GM21737 (cell line): ENCODE measurements around the gene CMSS1.

Experiments used
- ATAC-seq: cut with Tn5 transposase; IDR thresholded peaks from one replicate; pipeline ENCODE4 v1.9.1; 2021; ENCODE audit warnings: mild to moderate bottlenecking, moderate library complexity; ENCODE audit not compliant: unreplicated experiment

Gene CMSS1

DNA sequence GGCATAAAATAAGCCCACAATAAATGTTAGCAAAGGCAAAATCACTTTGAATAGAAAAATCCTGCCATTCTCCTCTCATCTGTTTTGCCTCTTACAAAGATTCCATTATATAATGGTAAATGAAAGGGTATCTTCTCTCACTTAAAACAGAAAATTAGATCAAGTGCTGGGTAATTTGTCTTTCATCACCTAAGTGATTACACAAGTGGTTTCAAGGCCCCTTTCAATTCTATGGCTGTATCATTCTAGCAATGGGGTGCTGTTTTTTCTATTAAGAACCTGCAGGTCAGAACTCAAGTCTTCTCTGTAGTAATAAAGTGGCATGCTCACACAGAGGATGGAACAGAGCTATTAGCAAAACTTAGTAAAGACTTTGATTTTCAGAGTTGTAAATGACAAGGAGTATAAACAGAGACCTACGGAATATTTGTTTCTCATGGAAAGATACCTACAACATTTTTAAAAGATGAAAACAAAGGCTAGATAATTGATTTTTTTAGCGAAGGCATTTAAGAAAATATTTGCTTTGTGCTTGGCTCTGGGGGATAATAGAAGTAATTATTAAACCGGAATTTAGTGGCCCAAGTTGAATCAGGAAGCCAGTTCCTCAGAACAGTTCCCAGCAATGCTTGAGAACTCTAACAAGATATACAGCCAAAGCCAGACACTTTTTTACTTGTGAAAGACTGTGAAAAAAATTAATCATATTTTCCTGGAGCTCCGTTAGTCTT is 137.4 kb downstream of the CMSS1 start:
- ATAC-seq, result no peak

- ATAC-seq, result no peak
These were observed 138.3 kb downstream of the CMSS1 start for GRCh38 chr3:99955773-99956562.

DNA sequence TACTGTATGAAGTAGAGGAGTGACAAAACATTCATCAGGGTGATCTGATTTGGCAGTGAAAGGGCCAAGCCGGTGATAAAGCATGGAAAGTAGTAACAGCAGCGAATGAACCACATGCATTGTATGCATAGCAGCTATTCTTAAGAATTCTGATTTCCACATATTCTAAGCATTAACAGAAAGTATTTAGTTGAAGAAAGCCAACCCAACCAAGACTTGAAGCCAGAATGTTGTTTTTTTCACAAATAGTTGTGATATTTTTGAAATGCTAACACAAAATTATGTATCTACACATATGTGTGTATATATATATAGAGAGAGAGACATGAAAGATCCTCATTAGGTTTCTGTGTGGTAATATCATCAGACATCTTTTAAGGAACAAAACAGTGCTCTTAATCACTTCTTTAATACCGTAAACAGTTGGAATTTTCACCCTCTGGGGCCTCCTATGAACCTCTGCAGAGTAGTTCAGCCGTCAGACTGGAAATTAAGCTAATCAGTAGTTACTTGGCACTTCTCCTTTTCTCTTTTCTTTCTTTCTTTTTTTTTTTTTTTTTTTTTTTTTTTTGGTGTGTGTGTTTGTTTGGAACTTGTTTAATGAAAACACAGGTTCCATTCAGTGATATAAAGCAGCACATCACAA is 139.6 kb downstream of the CMSS1 start:
- ATAC-seq, result no peak

DNA sequence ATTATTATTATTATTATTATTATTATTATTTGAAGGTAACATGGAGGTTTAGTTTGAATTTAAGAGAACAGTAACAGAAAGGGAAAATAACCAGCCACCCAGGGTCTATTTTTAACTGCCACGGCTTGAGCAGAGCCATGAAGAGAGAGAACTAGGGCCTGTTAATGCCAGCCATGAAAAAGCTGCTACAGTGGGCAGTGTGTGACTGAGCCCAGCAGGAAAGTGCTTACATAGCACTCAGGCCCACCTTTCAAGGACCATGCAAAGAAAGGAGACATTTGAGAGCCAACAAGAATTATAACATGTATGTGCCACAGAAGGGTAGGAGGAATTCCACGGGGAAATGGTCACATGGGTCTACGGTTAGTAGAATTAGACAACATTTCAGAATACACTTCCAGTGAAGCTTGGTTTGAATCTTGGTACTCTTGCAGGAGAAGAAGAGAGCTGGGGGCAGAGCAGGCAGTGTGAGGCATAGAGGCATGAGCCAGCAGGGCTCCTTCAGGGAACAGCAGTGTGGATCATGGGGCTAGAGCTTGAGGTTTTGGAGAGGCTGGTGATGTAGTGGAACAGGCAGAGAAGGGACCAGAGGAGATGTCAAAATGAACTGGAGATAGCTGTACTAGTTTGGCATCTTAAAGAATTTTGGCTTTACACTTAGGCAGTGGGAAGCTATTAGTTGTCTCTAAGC is 140.7 kb downstream of the CMSS1 start:
- no peak for ATAC-seq

- no peak for ATAC-seq
These were observed 142.6 kb downstream of the CMSS1 start for GRCh38 chr3:99960123-99960878.

DNA sequence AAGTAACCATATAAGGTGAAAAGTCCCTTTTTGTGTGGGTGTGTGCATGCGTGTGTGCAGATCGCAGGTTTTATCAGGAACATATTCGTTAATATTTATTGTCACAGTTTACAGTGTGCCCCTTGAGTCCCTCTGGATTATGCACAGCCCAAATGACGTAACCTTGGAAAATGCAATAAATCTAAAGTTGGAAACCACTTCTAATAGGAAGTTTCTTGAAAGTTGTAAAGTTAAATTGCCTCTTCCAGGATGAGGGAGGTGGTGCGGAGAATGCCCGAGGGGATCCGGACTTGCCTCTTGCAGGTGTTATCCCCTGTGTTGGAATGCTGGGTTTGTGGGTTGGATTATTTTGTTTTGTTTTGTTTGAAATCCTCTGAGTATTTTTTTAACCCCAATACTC is 143.3 kb downstream of the CMSS1 start:
- ATAC-seq, result no peak

DNA sequence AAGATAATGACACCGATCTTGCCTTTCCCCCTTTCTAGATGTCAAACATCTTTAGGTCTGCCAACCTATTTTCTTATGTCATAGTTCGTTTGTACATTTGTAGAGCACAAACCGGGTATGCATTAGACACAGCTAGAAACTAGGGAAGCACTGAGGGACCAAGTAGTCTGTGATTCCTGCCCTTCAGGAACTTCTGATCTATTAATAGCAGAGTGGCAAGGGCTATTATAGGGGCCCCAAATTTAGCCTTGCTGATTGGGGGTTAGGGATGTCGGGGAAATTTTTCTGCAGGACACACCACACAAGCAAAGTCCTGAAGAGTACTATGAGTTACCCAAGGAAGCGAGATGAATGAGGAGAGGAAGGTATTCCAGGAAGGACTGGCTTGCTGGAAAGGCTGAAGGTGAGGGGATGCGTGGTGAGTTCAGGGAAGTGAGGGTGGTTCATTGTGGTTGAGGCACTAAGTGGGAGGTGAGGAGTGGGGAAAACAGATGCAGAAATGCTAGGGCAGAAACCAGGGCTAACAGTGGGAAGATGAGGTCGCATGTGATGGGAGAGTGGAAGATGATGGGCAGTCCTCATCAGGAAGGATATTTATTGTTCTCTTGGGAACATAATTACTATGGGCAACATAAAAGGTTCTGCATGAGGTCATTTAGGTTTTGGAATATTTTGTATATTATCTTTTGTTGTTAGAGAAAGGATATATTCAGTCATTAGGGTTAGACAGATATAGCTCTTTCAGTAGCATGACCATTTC is 144.3 kb downstream of the CMSS1 start:
- no peak for ATAC-seq

DNA sequence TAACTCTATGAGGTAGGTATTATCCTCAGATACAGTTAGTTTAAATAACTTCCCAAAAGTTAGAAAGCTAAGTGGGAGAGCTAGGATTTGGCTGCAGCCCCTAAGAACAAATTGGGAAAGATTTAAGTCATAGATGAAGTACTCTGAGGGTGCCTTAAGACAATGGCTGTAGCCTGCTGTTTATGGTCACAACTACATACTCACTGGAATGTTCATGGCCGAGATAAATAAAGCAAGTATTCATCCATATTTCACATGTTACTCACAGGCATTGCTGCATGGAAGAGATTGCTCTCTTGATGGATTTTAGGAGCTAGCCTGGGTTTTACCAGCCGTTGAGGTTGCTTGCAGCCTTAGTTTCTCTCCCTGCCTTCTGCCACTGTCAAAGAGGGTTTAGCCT is 145.0 kb downstream of the CMSS1 start:
- ATAC-seq, result no peak

GRCh38 chr3:99965077-99965476 is 147.4 kb downstream of the CMSS1 start:
- ATAC-seq, result no peak

DNA sequence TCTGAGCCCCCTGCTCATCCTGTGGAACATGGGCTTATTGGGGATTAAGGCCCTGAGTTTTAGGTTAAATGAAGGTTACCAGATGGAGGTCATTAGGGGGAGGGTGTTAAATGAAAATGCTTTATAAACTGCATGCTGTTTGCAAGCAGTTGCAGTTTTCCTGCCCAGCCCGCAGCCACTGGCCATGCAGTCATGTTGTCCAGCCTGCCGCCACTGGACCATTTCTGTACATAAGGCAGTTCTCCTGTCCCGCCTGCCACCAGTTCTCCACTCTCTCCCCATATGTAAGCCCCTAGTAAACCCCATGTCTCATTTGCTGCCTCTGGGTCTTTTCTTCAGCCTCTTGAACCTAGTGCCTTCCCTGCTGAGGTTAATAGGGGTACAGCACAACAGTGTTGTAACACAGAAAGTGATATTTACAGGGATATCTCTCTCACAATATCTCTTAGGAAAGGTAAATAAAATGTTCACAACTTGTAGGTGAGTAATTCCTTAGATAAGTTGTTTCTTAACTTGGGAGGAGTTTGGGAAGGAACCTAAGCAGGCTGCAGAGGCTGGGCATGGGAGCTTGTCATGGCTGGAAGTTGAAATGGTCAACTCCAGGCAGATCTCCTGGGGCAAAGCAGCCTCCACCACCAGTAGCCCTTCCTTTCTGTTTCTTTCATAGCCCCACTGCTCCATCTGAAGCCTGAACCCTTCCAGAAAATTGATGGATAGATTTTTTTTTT is 148.2 kb downstream of the CMSS1 start:
- no peak for ATAC-seq

- ATAC-seq, result no peak
These were observed 149.2 kb downstream of the CMSS1 start for GRCh38 chr3:99966662-99967416.

GRCh38 chr3:99967796-99968195 is 150.1 kb downstream of the CMSS1 start:
- no peak for ATAC-seq

GRCh38 chr3:99969136-99969535 is 151.5 kb downstream of the CMSS1 start:
- ATAC-seq, result no peak

GRCh38 chr3:99970198-99970597 is 152.5 kb downstream of the CMSS1 start:
- ATAC-seq, result peak; percentile 92

GRCh38 chr3:99971761-99972160 is 154.1 kb downstream of the CMSS1 start:
- ATAC-seq, result no peak

DNA sequence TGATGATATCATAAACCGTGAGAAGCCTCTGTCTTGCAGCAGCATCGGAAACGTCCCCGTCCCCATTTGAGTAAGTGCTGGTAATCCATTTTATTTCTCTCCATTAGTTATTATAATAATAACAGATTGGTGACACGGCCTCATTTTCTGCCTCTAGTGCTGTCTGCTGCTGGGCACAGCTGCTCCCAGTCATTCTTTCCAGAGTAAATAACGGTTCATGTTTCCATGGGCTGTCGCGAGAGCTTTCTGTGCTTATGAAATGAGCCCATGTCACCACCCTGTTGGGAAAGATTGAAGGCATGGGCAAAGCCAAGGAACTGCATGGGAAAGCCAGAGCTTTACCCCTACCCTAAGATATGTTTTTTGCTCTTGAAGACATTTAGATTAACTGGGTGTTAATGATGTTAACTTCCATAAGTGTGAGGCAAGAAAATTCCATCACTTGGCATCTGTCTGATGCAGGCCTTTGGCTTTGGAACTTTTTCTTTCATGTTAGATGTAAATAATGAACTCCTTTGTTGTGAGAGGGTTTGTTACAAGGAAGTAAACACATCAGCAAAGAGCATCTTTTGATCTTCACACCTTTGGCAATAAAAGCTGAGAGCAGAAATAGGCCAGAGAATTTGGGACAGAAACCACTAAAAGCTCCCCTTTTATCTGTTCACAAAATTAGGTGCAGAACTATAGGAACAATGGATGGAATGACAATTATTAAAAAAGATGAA is 154.9 kb downstream of the CMSS1 start:
- ATAC-seq, result no peak

- ATAC-seq, result no peak
These were observed 157.3 kb downstream of the CMSS1 start for GRCh38 chr3:99974989-99975388.

DNA sequence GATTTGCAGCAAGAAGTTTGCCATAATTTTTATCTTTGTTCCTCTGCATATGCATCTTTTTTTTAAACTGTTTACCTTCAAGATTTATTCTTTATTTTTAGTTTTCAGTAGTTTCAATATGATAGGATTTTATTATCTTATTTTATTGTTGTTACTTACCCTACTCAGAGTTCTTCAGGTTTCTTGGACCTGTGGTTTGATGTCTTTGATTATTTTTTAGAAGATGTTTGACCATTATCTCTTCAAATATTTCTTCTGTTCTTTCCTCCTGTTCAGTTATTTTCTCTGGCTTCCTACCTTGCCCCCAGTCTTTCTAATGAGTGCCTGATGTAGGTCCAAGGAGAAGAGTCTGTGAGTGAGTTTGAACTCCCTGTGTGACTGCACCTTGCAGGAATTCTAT is 158.9 kb downstream of the CMSS1 start:
- no peak for ATAC-seq
